SU-DHL-6 (cell line): ENCODE data around the gene CASS4.

ENCODE experiments used
- H2AFZ ChIP-seq: fragments of 200-600 bp; sonication (generic); 2 replicates; pipeline ENCODE4 v1.6.1; 2014; ENCODE audit warnings: low read depth, mild to moderate bottlenecking, moderate library complexity, mixed read lengths, antibody characterized with exemption, low read length; ENCODE audit not compliant: severe bottlenecking
- H3F3A ChIP-seq: fragments of 200-600 bp; shearing (Covaris generic); 2 replicates; pipeline ENCODE4 v1.6.0; 2016; ENCODE audit warnings: antibody characterized with exemption, mild to moderate bottlenecking; ENCODE audit not compliant: insufficient read depth
- H3K27ac ChIP-seq: fragments of 200-600 bp; sonication (generic); 2 replicates; pipeline ENCODE4 v1.5.1; 2016; ENCODE audit warnings: low read depth, mild to moderate bottlenecking, low read length, moderate library complexity, mixed read lengths
- H3K27me3 ChIP-seq: fragments of 200-600 bp; sonication (generic), shearing (Covaris generic); 2 replicates; pipeline ENCODE4 v1.6.0; 2014; ENCODE audit warnings: mild to moderate bottlenecking, low read length
- H3K36me3 ChIP-seq: fragments of 200-600 bp; sonication (generic); 2 replicates; pipeline ENCODE4 v1.6.1; 2014; ENCODE audit warnings: mild to moderate bottlenecking, low read length, mixed read lengths
- H3K4me2 ChIP-seq: fragments of 300-600, 200-600 bp; shearing (Covaris generic), sonication (generic); 2 replicates; pipeline ENCODE4 v1.6.0; 2014; ENCODE audit warnings: low read length, low read depth, mild to moderate bottlenecking; ENCODE audit not compliant: poor library complexity, severe bottlenecking
- H3K4me3 ChIP-seq: fragments of 200-600 bp; sonication (generic); 2 replicates; pipeline ENCODE4 v1.5.1; 2014; ENCODE audit warnings: antibody characterized with exemption, low read length, mild to moderate bottlenecking, mixed read lengths; ENCODE audit not compliant: insufficient read depth, poor library complexity, severe bottlenecking
- H3K79me2 ChIP-seq: fragments of 200-600 bp; sonication (generic); 2 replicates; pipeline ENCODE4 v1.6.1; 2014; ENCODE audit warnings: mild to moderate bottlenecking, low read length, moderate library complexity; ENCODE audit not compliant: insufficient read depth
- H3K9ac ChIP-seq: fragments of 200-600 bp; sonication (generic); 2 replicates; pipeline ENCODE4 v1.7.0; 2014; ENCODE audit warnings: mild to moderate bottlenecking, low read length
- H3K9me2 ChIP-seq: fragments of 200-600 bp; sonication (generic); replicated peaks from 2 replicates; pipeline ENCODE4 v1.6.1; 2014; ENCODE audit warnings: low read length; ENCODE audit not compliant: insufficient read depth
- H3K9me3 ChIP-seq: fragments of 200-600 bp; sonication (generic); 2 replicates; pipeline ENCODE4 v1.6.1; 2014; ENCODE audit warnings: low read length, mixed read lengths; ENCODE audit not compliant: insufficient read depth
- H4K20me1 ChIP-seq: fragments of 200-600 bp; sonication (generic); 2 replicates; pipeline ENCODE4 v1.6.1; 2014; ENCODE audit warnings: low read depth, mild to moderate bottlenecking, antibody characterized with exemption, low read length, moderate library complexity, mixed read lengths
- CTCF ChIP-seq: fragments of 200-600 bp; sonication (generic); IDR thresholded peaks from one replicate; pipeline ENCODE4 v1.5.1; 2017; ENCODE audit warnings: antibody characterized with exemption, mild to moderate bottlenecking, low read length, moderate library complexity; ENCODE audit not compliant: insufficient read depth, poor library complexity, severe bottlenecking
- EZH2phosphoT487 ChIP-seq: fragments of 200-600 bp; sonication (generic), shearing (Covaris generic); conservative IDR thresholded peaks from 2 replicates; pipeline ENCODE4 v1.6.1; 2018; ENCODE audit warnings: mild to moderate bottlenecking, antibody characterized with exemption, low read length, moderate library complexity, mixed read lengths

CASS4 gene

GRCh38 chr20:56411759-56412472 is at the start of gene CASS4:
Gene CASS4, plus strand, starts transcription at chr20:56412260. Its CDS starts 199 bp downstream, at chr20:56412459.
- Histone ChIP-seq H3K27ac (no peak within 1 kb of the TSS), H3K9ac (no peak within 1 kb of the TSS), H3K9me2 (no peaks in the 10 kb centered on the region), H3K79me2 (0 out of 2 replicates have a peak, but pooled peaks cover 4% of the 10 kb centered on the region), H2AFZ (no peak within 1 kb of the TSS), H3F3A (no peaks in the 10 kb centered on the region; the same call in 1 of the 2 replicates), H3K27me3 (no peaks in the 10 kb centered on the region), H3K9me3 (no peaks in the 10 kb centered on the region), H3K4me2 (no peak within 1 kb of the TSS), H3K36me3 (peaks cover 8% of the 10 kb centered on the region; the same call in 1 of the 2 replicates), H3K4me3 (no peak within 1 kb of the TSS), H4K20me1 (no peaks in the 10 kb centered on the region)
- no peak for TF ChIP-seq CTCF
- no peak for TF ChIP-seq EZH2phosphoT487

- Histone ChIP-seq H2AFZ (no peak overlapping the region), H3K27ac (no peak overlapping the region), H3K9ac (no peak overlapping the region), H3F3A (peaks cover 3% of the 10 kb centered on the region; the same call in 1 of the 2 replicates), H3K4me3 (no peak overlapping the region), H3K4me2 (no peak overlapping the region), H3K36me3 (no peaks in the 10 kb centered on the region), H3K79me2 (no peaks in the 10 kb centered on the region), H4K20me1 (no peaks in the 10 kb centered on the region), H3K27me3 (no peaks in the 10 kb centered on the region), H3K9me3 (no peaks in the 10 kb centered on the region), H3K9me2 (no peaks in the 10 kb centered on the region)
- TF ChIP-seq EZH2phosphoT487 (no peak), CTCF (no peak)
Observed at GRCh38 chr20:56362833-56363413, 49.1 kb upstream of the CASS4 start.

- H3K27ac ChIP-seq: no peak overlapping the region
- H4K20me1 ChIP-seq: no peaks in the 10 kb centered on the region
- H3K79me2 ChIP-seq: no peaks in the 10 kb centered on the region
- TF ChIP-seq EZH2phosphoT487 (no peak), CTCF (no peak)
- H2AFZ ChIP-seq: no peak overlapping the region
- no peaks in the 10 kb centered on the region for H3K9me3 ChIP-seq
- H3K27me3 ChIP-seq: no peaks in the 10 kb centered on the region
- H3K9ac ChIP-seq: no peak overlapping the region
- no peak overlapping the region for H3K4me3 ChIP-seq
- H3K36me3 ChIP-seq: no peaks in the 10 kb centered on the region
- no peaks in the 10 kb centered on the region for H3K9me2 ChIP-seq
- H3K4me2 ChIP-seq: no peak overlapping the region
- H3F3A ChIP-seq: peaks cover 8% of the 10 kb centered on the region; the same call in 1 of the 2 replicates
Observed at GRCh38 chr20:56363491-56363890, 48.6 kb upstream of the CASS4 start.
